ENCODE measurements around the gene ARHGAP40.
A peak's percentile ranks its signal among the peaks of the same experiment; 100 is the strongest.

The ARHGAP40 gene

GRCh38 chr20:38625896-38626295 lies 24.3 kb downstream of the ARHGAP40 start:
- TF ChIP-seq MAX (IDR thresholded peaks at IDR 0.05; ENCODE audit: low read depth, low read length), result no peak
- TF ChIP-seq POLR2A (IDR thresholded peaks at IDR 0.05; ENCODE audit: extremely low read depth, insufficient read length), result no peak
- no peak for TF ChIP-seq CTCF (IDR thresholded peaks at IDR 0.05; ENCODE audit: low read depth, low read length)
- TF ChIP-seq MYC (IDR thresholded peaks at IDR 0.05; ENCODE audit: low read depth, low read length), result no peak
- H3K4me3 ChIP-seq (ENCODE audit: low read depth, low read length), result no peak overlapping the region
- DNase-seq (ENCODE audit: low read depth), result no peak

GRCh38 chr20:38626921-38627659 lies 25.5 kb downstream of the ARHGAP40 start:
- no peak for DNase-seq (ENCODE audit: low read depth)
- TF ChIP-seq POLR2A (IDR thresholded peaks at IDR 0.05; ENCODE audit: extremely low read depth, insufficient read length), result no peak
- no peak for TF ChIP-seq MAX (IDR thresholded peaks at IDR 0.05; ENCODE audit: low read depth, low read length)
- TF ChIP-seq MYC (IDR thresholded peaks at IDR 0.05; ENCODE audit: low read depth, low read length), result no peak
- TF ChIP-seq CTCF (IDR thresholded peaks at IDR 0.05; ENCODE audit: low read depth, low read length), result no peak
- no peak overlapping the region for H3K4me3 ChIP-seq (ENCODE audit: low read depth, low read length)

- no peak overlapping the region for H3K4me3 ChIP-seq (ENCODE audit: low read depth, low read length)
- TF ChIP-seq MYC (IDR thresholded peaks at IDR 0.05; ENCODE audit: low read depth, low read length) (no peak), POLR2A (IDR thresholded peaks at IDR 0.05; ENCODE audit: extremely low read depth, insufficient read length) (no peak)
- DNase-seq (ENCODE audit: low read depth), result no peak
Observed at GRCh38 chr20:38628580-38629470, 27.2 kb downstream of the ARHGAP40 start.

GRCh38 chr20:38629979-38630378 lies 28.4 kb downstream of the ARHGAP40 start:
- no peak overlapping the region for H3K4me3 ChIP-seq (ENCODE audit: low read depth, low read length)
- no peak for TF ChIP-seq MAX (IDR thresholded peaks at IDR 0.05; ENCODE audit: low read depth, low read length)
- no peak for TF ChIP-seq POLR2A (IDR thresholded peaks at IDR 0.05; ENCODE audit: extremely low read depth, insufficient read length)
- no peak for TF ChIP-seq MYC (IDR thresholded peaks at IDR 0.05; ENCODE audit: low read depth, low read length)
- TF ChIP-seq CTCF (IDR thresholded peaks at IDR 0.05; ENCODE audit: low read depth, low read length), result no peak
- no peak for DNase-seq (ENCODE audit: low read depth)

- H3K4me3 ChIP-seq (ENCODE audit: low read depth, low read length), result no peak overlapping the region
- TF ChIP-seq CTCF (IDR thresholded peaks at IDR 0.05; ENCODE audit: low read depth, low read length), result no peak
- no peak for TF ChIP-seq POLR2A (IDR thresholded peaks at IDR 0.05; ENCODE audit: extremely low read depth, insufficient read length)
- TF ChIP-seq MAX (IDR thresholded peaks at IDR 0.05; ENCODE audit: low read depth, low read length), result peak; percentile 13; the same call in 1 of the 2 replicates
- DNase-seq (ENCODE audit: low read depth), result no peak
Observed at GRCh38 chr20:38630727-38631126, 29.1 kb downstream of the ARHGAP40 start.

All from NB4 (cell line).